HG03558 (cell line): Measurements from ENCODE around the gene ZFAND6.
"Not testable (repeated sequence)": the region's sequence is repeated elsewhere in the genome, so short reads cannot be mapped to it uniquely, and the experiment has no call there.

ENCODE experiments used
- ATAC-seq: cut with Tn5 transposase; IDR thresholded peaks from one replicate; pipeline ENCODE4 v1.9.1; 2021; ENCODE audit warnings: moderate number of reproducible peaks; ENCODE audit not compliant: unreplicated experiment; ENCODE audit errors: extremely low read depth

The ZFAND6 gene

DNA sequence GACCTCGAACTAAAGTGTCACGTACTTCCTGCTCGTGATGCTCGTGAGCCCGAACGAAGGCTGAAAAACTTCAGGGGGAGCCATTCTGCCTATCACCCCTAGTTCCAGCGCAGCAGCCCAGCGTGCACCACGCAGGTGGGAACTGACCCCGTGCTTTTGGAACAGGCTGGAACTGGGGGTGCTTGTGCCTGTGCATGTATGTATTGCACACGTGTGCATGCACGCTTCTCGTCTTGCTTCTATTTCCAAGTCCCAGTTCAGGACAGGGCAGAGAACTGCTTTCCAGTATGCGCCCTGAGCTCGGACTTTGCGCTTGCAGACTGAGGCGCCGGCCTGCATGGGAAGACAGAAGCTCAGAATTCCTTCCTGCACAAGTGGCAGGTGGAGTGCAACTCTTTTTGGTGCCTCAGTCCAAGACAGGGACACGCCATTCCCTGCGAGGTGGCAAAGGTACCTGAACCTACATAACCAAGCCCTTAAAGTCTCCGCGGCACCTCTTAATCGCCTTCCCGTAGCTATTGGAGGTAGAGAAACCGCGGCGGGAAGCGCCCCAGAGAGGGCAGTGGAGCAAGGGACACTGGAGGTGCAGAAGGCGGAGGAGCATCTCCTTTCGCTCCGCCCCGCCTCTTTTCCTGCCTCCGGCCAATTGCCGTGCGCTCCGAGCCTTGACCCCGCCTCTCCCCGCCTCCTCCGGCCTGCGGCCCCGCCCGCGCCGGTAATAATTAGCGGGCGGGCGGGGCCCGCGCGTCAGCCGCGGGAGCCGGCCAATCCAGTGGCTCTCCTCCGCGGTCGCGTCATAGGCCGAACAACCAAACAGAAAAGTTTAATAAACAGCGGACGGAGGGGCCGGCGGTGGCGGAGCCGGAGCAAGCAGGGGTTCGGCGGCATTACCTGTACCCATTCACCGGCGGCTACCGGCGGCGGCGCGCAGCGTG lies at the start of gene ZFAND6:
Gene ZFAND6 (plus strand): TSS at position 826 of the 935 bp plus-strand sequence. CDS start 60,669 bp downstream, outside the sequence.
- peak; percentile 50 for ATAC-seq

DNA sequence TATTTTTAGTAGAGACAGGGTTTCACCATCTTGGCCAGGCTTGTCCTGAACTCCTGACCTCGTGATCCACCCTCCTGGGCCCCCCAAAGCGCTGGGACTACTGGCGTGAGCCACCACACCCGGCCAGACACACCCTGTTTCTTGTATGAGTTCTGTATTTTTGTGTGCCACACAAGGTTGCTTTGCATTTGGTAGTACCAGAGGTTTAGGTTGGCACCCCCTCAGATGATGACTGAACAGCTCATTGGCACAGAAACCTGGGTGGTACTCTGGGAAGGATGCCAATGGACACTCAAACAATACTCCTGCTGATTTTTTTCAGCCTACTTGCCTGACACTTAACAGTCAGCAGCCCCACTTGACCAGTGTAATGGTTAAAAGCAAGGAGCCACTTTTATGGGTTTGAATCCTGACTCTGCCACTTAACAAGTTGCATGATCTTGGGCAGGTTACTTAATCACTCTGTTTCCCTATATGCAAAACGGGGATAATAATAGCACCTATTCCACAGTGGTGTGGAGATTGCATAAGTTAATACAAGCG lies 49.3 kb upstream of the ZFAND6 start:
- ATAC-seq = no peak

DNA sequence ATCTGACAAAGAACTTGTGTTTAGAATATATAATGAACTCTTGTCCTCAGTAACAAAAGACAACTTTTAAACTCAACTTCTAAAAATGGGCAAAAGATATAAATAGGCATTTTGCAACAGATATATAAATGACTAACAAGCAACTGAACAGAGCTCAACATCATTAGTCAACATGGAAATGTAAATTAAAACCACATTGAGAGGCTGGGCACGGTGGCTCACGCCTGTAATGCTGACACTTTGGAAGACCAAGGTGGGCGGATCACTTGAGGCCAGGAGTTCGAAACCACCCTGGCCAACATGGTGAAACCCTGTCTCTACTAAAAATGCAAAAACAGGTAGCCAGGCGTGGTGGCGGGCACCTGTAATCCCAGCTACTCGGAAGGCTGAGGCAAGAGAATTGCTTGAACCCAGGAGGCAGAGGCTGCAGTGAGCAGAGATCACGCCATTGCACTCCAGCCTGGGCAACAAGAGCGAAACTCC lies 48.4 kb upstream of the ZFAND6 start:
- not testable (repeated sequence) for ATAC-seq

DNA sequence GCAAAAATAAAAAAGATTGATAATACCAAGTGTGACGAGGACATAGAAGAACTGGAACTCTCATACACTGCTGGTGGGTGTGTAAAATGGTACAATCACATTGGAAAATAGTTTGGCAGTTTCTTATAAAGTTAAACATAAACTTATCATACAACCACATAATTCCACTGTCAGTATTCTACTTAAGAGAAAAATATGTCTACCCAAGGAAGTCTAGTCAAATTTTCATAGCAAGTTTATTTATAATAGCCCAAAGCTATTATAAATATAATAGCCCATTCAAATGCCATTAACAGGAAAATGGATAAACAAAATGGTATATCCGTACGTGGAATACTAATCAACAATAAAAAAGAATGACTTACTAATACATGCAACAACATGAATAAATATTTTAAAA lies 47.9 kb upstream of the ZFAND6 start:
- ATAC-seq = no peak

DNA sequence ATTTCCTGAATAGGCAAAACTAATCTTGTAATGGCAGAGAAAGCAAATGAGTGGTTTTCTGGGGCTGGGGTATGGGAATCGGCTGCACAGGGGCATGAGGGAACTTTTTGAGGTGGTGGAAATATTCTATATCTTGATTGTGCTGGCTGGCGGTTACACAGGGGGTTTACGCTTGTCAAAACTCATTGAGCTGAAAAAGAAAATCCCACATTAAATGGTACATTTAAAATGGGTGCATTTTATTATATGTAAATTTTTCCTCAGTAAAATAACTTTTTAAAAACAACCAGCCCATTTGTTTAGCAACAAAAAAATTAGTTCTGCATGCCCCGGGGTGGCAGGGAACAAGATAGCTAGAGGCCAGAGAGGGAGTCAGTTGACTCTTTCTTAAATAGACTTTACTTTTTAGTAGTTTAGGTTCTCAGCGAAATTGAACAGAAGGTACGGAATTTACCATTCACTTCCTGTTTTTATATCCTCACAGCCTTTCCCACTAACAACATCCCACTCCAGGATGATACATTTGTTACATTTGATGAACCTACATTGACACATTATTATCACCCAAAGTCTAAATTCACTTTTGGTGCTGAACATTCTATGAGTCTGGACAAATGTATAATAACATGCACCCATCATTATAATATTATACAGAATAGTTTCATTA lies 47.3 kb upstream of the ZFAND6 start:
- no peak for ATAC-seq

DNA sequence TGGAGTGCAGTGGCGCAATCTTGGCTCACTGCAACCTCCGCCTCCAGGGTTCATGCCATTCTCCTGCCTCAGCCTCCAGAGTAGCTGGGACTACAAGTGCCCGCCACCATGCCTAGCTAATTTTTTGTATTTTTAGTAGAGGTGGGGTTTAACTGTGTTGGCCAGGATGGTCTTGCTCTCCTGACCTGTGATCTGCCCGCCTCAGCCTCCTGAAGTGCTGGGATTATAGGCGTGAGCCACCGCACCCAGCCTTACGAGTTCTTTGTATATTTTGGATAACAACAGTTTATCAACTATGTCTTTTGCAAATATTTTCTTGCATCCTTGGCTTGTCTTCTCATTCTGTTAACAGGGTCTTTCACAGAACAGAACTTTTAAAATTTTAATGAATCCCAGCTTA lies 45.3 kb upstream of the ZFAND6 start:
- ATAC-seq = not testable (repeated sequence)

DNA sequence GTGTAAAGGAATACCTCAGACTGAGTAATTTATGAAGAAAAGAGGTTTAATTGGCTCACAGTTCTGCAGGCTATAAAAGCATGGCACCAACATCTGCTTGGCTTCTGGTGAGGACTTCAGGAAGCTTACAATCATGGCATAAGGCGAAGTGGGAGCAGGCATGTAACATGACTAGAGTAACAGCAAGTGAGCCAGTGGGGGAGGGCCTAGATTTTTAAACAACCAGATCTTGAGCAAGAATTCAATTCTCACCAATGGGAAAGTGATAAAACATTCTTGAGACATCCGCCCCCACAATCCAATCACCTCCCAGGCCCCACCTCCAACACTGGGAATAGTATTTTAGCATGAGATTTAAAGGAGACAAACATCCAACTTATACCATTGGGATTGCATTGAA lies 44.3 kb upstream of the ZFAND6 start:
- no peak for ATAC-seq

DNA sequence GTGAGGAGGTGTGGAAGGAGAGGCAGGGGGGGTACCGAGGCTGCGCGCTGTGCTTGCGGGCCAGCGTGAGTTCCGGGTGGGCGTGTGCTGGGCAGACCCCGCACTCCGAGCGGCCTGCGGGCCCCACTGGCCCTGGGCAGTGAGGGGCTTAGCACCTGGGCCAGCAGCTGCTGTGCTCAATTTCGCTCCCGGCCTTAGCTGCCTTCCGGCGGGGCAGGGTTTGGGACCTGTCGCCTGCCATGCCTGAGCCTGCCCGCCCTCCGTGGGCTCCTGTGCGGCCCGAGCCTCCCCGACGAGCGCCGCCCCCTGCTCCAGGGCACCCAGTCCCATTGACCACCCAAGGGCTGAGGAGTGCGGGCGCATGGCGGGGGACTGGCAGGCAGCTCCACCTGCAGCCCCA lies 43.0 kb upstream of the ZFAND6 start:
- not testable (repeated sequence) for ATAC-seq

DNA sequence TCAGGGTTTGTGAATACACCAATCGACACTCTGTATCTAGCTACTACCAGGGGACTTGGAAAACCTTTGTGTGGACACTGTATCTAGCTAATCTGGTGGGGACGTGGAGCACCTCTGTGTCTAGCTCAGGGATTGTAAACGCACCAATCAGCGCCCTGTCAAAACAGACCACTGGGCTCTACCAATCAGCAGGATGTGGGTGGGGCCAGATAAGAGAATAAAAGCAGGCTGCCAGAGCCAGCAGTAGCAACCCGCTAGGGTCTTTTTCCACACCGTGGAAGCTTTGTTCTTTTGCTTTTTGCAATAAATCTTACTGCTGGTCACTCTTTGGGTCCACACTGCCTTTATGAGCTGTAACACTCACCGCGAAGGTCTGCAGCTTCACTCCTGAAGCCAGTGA lies 42.3 kb upstream of the ZFAND6 start:
- ATAC-seq = not testable (repeated sequence)

DNA sequence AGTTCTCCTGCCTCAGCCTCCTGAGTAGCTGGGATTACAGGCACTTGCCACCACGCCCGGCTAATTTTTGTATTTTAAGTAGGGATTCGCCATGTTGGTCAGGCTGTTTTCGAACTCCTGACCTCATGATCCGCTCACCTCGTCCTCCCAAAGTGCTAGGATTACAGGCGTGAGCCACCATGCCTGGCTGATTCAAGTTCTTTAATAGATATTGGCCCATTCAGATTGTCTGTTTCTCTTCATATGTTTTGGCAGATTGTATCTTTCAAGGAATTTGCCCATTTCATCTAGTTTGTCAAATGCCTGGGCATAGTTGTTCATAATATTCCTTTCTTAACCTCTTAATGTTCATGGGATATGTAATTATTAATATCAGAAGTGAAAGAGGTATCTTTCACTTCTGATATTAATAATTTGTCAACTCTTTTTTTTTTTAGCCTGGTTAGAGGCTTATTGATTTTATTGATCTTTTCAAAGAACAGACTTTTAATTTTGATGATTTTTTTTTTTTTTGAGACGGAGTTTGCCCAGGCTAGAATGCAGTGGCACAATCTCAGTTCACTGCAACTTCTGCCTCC lies 40.2 kb upstream of the ZFAND6 start:
- ATAC-seq = no peak

DNA sequence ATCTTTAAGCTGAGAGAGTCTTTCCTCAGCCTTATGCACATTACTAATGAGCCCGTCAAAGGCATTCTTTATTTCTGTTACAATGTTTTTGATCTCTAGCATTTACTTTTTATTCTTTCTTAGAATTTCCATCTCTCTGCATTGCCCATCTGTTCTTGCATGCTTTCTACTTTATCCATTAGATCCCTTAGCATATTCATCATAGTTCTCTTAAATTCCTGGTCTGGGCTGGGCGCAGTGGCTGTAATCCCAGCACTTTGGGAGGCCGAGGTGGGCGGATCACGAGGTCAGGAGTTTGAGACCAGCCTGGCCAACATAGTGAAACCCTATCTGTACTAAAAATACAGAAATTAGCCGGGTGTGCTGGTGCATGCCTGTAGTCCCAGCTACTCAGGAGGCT lies 39.3 kb upstream of the ZFAND6 start:
- ATAC-seq = not testable (repeated sequence)

DNA sequence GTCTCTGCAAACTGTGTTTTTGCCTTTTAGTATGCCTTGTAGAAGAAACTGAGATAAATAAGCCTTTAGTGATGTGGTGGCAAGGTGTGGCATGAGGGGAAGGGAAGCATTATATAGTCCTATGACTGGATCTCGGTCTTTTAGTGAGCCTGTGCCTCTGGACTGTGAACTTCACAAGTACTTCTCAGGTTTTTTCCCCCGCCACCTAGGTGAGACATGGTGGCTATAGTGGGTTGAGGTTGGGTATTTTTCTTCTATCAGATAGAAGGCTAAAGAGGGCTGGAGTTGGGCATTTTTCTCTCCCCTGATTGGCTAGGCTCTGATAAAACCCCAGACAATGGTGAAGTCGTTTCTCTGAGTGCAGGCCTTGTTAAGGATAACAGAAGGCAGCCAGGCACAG lies 38.7 kb upstream of the ZFAND6 start:
- no peak for ATAC-seq

DNA sequence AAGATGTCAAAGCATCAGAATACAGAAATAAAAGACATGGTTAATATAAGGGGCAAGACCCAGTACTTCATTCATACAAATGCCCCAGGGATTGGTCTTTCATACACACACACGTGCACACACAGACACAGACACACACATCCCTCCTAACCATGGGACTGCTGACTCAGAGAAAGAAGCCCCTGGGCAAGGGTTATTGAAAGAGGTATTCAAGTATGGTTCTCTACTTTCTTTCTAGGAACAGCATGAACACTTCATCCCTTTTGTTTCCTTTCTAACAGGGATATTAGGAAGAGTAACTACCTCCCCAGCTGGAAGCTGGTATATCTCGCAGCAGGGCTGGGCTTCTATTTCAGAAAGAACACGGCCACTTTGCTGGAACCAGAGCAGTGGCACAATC lies 33.2 kb upstream of the ZFAND6 start:
- ATAC-seq = no peak

DNA sequence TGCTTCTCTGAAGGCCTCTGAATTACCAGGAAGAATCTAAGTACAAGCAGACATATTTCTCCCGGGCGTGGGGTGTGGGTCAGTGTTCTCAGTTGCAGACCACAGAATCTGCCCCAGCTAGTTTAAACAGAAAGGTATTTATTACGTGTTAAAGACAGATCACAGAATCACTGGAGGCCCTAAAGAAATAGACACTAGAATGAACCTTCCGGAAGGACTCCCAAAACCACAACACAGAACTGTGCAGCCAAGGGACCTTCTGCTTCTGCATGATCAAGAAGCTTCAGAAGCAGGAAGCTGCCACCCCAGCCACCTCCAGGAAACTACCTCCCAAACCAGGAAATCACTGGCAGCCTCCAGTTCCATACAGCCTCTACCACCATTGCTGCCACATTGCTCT lies 32.7 kb upstream of the ZFAND6 start:
- ATAC-seq = no peak

DNA sequence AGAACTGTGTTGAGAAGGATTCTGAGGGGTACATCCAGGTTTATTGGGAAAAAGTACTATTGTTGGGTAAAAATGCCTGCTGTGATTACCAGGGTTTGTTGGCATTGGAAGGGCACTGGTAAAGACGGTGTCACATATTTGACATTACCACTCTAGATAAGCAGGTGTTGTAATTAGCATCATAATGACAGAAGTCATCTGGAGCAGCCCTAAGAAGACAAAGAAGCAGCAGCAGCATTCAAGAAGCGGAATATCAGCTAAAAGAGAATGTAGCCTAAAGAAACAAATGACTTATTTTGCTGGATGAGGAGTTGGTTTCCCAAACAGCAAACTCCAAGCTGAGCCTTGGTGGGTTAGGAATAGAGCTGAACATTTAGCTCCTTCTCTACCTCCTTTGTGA lies 30.5 kb upstream of the ZFAND6 start:
- no peak for ATAC-seq

DNA sequence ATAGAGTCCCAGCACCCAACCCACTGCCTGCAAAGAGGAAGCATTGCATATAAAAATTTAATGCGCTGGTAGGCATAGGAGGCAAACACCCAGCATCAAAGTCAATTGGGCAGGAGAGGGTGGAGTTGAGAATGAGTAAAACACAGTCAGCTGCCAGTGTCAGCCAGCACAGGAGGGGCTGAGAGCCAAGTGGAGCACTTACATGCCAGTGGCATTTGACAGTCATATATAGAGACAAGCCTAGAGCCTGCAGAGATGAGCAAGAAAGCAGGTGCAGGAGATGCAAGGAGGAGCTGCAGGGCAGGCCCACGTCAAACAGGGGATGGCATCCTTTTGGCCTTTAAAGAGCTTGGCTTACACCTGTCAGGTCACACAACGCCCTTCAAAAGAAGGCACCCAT lies 27.6 kb upstream of the ZFAND6 start:
- no peak for ATAC-seq

DNA sequence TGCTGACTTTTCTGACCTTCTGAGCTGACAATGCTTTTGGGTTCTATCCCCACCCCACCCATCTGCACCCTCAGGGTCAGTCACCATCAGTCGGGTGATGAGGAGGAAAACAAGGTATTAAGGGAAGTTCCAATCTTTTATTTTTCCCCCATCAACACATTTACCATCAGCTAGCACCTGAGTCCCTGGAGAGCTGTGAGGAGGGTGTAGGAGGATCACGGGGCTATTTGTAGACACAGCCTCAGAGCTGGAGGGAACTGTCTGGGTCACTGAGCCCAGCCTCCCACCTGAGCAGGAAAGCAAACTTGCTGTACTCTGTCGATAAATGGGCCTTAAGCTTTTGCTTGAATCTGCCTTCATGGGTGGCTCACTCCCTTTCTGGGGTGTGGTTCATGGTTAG lies 24.8 kb upstream of the ZFAND6 start:
- no peak for ATAC-seq

DNA sequence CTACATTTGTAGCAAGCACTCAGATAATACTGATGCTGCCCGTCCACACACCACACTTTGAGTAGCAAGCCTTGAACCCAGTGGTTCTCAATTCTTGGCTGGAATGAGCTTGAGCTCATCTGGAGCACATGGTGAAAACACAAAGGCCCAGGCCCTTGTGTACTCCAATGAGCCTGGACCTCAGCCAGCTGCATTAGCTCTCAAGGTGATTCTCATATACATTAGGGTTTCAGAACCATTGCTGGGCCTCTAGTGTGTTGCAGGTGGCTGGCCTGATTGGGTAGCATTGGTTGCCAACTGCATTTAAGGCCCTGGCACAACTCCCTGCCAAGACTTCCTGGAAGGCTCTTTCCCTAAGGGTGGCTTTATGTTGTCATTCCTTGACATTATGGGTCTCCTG lies 23.4 kb upstream of the ZFAND6 start:
- no peak for ATAC-seq

DNA sequence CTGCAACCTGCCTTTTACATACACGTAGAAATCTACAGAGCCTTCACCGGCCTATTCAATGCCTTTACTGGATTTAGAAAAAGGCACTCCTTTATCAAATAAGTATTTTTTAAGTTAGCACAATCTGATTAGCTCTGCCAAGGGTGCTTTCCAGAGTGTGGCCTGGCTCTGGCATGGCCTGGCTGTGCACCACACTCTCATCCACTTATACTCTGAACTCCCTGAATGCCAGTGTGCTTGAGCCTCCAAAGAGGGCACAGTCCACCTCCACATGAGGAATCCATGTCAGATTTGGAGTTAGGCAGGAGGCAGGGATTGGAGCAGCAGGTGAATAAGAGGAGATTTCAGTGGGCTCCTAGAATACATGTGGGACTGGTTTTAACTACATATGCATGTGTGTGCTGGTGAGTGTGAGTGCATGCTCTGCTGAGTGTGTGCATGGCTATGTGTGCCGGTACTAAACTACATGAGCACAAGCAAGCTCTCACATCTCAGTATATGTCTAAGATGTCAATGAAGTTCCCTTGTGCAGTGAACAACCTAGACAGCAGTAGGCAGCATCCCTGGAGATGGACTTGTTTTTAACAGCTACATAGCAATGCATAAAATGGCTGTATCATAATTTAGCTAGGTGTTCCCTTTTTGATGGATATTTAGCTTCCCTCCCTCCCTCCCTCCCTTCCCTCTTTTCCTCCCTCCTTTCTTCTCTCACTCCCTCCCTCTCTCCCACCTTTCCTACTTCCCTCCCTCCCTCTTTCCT lies 17.8 kb upstream of the ZFAND6 start:
- ATAC-seq = no peak

DNA sequence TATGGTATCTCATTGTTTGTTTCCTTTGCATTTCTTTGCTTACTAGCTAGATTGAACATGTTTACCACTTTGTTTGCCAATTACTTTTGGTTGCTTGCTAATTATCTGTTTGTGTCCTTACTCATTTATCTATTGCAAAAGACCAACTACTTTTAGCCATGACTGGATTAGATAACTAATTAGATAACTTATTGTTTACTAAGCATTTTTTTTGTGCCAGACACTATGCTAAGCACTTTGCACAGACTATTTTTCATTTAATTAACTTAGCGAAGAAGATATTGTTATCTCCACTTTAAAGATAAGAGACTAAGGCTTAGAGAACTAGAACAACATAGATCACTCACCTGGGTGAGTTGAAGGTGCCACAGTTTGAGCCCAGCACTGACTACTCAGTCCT lies 16.9 kb upstream of the ZFAND6 start:
- ATAC-seq = no peak
